Stimulated activated CD4-positive, alpha-beta T cell treated with anti-CD3 and anti-CD28 coated beads, Interleukin-1b, Interleukin-23, amount 100 ng/mL, for 4 hours (primary cell): Measurements from ENCODE around the gene GRIK1.

Experiments
- DNase-seq, 2 donors: peaks; one replicate each; pipeline ENCODE4 v3.0.0-alpha.2; 2020; ENCODE audit warnings: low read depth in 2 of 2

Gene GRIK1

DNA sequence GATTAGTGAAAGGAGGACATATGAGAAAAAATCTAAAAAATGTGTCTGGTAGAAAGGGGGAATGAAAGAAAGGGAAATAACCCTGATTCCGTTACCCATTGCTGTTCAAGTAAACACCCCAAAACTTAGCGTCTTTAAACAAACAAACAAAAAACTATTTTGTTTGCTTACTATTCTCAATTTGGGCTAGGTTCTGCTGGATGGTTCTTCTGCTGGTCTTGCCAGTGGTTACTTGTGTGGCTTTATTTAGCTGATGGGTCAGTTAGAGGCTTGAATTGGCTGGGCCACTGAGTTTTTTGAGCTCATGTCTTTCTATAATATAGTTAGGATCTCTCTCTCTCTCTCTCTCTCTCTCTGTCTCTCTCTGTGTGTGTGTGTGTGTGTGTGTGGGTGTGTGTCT lies 112.1 kb downstream of the GRIK1 start:
- DNase-seq: no peak

DNA sequence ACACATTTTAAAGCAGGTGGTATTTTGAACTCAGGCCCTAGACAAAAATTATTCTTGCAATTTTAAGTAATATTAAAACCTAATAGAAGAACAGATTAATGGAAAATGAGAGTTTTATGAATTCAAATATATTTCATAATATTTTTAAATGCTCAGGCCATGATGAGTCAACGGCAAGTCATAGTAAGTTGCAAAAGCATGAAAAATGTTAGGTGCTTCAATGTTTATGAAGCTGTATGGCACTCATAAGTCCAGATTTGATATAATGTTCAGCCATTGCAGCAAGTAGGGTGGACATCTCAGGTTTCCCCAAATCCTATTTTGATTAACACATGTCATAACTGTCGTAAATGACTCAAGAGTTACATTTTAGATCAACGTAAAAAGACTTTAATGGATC lies 112.6 kb downstream of the GRIK1 start:
- no peak for DNase-seq

DNA sequence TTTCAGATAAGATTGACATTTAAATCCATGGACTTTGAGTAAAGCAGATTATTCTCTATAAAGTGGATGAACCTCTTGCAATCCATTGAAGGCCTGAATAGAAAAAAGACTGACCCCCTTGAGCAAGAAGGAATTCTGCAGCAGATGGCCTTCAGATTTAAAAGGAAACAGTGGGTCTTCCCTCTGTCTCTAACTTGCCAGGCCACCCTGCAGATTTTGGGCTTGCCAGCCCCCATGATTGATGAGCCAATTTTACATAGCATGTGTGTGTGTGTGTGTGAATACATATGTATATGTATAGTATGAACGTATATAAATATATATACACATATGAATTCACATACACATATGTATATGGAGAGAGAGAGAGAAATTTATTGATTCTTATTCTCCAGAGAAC lies 113.4 kb downstream of the GRIK1 start:
- DNase-seq: no peak

DNA sequence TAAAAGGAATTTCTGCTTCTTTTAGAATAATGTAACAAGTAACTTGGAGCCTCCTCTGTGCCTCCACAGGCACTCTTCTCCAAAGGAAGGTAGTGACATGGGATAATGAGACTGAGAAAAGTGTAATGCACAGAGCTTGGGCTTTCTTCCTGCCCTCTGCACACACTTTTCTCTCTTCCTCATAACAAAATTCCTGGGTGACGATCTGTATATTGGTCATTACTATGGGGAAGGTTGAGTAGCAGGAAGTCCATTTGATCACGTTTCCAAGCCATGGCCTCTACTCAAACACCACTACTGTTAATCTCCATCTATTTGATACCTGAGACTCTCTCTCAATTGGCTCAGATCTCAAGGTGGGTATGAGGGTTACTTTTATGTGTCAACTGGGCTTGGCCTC lies 113.9 kb downstream of the GRIK1 start:
- no peak for DNase-seq

DNA sequence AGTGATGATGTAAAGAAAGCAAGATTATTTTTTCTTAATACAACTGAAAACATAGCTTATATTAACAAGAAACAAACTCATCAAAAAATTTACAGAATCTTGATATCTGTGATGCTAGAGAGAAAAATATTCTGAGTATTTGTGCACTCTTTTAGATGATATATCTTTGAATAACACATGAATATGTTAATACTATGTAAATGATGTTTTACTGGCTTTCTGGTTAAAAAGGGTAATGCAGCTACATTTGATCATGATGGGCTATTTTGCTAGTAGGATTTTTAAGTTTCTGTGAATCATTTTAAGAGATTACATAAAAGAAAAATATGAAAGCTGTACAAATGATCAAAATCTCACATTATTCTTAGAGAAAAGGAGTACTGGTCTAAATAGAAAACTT lies 114.5 kb downstream of the GRIK1 start:
- no peak for DNase-seq

DNA sequence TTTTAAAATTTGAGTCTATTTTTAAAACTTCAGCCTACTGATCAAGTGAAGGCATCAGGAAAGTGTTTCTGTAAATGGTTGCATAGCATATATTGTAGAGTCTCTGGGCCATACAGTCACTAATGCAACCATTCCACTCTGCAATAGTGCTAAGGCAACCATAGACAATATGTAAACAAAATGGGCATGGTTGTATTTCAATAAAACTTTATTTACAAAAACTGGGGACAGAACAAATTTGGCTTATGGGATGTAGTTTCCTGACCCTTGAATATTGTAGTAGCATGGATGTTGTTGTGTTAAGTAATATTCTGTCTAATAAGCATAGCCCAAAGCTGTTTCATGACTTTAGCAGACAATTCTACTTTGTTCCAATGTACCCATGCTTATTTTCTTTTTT lies 117.7 kb downstream of the GRIK1 start:
- DNase-seq: no peak

DNA sequence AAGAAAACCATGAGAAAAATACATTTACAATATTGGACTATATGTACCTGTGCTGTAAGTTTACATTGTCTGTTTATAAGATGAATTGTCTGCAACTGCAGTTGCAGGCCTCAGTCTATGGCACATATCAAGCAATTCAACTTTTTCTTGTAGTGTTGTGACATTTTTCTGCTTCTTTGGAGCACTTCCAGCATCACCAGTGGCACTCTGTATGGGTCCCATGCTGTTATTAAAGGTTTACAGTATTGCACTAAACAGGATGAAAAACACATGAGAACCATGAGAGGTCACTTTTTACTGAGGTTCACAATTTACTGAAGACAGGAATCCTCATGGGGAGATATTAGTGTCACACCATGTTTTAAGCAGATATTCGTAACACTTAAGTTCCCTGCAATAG lies 118.6 kb downstream of the GRIK1 start:
- DNase-seq: no peak

DNA sequence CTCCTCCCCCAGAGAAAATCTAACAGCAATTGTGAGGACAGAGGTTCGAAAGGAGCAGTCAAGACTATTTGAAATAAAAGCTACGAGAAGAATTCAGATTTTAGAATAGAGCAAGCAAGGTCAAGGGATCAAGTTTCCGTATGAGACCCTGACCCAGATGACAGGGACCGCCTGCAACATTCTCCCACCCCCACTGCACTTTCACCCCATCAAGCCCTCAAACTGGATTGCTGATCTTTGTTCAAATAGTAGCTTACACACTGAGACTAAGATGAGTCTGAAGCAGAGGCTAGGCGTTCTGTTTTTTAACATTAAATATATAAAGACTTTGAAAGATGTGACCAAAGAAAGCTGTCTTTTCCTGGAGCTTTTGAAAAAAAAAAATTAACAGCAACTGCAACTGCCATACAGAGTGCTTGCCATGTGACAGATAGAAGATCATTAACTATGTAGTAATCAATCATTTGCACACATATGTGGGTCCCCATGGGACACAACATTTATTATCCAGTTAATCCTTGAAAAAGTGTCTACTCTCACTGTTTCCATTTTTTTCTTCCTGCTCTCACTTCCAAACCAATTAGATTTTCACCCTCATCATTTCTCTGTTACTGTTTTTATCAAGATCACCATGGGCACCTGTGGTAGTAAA lies 120.0 kb downstream of the GRIK1 start:
- no peak for DNase-seq

DNA sequence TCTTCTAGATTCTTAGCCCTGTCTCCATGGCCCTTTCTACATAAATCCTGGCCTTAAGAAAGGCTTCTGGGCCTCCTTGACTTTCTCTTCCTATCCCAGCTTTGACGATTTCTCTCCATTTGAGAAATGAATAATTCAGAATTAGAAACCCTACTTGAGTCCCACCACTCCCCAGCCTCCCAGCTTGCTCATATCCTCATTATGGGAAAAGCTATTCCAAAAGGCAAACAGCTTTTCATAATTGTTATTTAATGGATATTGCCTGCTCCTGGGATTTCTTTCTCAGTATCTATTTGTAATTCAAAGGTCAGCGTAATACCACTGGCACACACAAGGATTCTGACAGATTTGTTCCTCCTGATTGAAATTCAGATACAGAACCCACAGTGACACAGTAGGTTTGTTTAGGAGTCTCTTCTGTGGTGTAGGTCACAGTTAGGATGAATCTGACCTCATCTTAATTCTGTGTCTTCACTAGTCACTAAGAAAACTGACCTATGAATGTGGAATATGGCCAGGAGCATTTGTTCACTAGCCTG lies 121.3 kb downstream of the GRIK1 start:
- no peak for DNase-seq

DNA sequence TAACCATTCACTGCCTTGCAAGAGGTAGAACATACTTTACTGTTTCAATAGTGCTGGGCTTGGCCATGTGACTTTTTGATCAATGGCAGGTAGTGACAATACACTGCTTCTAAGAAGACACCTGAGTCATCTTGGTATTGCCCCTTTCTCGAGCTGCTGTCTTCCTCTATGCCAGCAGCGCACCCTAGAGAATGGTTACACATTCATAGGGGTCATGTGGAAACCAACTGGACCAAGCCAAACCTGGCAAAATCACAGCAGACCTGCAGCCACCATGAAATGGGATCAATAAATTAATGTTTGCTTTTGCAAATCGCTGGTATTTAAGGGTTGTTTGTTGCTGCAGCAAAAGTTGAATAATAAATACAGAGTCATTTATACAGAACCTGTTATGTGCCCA lies 122.3 kb downstream of the GRIK1 start:
- DNase-seq: no peak

DNA sequence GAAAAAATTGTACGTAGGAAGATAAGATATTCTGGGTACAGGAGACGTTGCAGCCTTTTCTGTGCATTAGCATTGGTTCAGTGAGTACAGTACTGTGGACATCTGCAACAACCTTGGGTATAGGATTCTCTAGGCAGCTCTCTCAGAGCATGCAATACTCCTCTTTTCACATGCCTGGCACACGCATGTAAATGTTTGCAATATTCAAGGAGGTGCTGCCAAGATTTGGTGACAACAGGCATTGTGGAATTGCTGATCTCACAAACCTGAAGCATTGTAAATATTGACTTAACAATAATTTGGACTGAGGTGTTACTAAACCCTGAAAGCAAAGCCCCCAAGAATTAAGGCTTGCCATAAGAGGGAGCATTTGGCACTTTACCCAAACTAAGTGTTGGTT lies 126.8 kb downstream of the GRIK1 start:
- no peak for DNase-seq

DNA sequence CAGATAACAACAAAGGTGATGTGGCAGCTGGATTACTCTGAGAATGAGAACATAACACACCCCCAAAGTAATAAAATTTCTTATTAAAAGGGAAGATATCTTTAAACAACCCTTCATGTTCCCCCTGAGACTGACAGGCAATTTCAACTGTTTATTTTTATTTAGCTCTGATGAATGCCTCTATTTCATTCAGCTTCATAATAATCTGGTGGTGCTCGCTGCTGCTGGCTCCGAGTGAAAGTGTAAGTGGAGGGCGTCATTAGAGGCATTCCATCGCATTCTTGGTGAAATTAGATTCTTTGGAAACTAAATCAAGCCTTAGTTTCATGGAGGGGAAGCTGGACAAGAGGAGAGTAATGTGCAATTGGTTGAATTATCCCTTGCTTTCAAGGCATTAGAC lies 128.9 kb downstream of the GRIK1 start:
- DNase-seq: no peak

DNA sequence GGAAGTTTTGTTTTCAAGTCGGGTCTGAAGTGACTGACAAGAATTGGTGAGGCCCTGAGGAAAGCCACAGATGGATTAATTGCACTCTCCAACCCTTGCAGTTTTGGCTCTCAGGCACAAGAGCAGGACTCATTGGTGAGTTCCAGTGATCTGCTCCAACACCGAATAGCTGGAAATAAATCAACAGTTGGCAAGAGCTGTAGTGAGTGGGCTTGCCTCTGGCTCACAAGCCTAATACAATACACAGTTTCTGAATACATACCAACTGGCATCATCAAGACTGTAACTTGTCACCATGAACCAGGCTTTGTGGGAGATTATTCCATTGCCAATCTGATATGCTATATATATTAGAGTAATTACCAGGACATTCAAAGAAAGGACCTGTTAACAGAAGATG lies 131.6 kb downstream of the GRIK1 start:
- DNase-seq: no peak

DNA sequence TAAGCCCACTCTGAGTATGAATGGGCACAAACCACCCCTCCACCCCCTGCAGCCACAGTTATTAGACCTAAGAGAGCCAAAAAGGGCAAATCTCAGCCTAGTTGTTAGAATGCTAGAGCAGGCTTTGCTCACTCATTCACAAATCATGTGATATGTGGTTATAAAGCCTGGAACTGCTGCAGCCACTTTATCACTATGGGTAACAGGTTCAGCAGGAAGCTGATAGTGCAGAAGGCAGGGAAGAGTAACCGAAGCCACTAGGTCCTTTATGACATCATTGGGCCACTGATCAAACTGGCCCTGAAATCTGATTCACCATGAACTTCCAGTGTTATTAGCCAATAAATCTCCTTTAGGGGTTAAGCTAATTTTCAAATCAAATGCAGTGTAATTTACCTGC lies 134.7 kb downstream of the GRIK1 start:
- DNase-seq: no peak

DNA sequence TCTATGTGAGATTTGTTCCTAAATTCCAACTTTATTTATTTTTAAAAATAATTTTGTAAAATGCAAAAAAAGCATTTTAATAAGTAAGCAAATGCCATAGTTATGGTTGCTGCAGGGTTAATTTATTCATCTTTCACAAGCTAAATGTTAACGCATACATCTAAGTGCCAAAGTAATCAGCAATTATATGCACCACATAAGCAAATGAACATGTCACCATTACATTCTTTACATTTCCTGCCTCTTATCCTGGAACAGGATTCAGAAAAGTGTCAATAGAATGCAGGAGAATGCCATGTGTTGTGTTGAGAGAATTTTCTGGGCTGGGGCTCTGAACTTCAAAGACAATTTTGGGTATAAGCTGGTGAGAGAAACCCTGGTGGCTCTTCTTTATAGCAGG lies 136.6 kb downstream of the GRIK1 start:
- no peak for DNase-seq

DNA sequence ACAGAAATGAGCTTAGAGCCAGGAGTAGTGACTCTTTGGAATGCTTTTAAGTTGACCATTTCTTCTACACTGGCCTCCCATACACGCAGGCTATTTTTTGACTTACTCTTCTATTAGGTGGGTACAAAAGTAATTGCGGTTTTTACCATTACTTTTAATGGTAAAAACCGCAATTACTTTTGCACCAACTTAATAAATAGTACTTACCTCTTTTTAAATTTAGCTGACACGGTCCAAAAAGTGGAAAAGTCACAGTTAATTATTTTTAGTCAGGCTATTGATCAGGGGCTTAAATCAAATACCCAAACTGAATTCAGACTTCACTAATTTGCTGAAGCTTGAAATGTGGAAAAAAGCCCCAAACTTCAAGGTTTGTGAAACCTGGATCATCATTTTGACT lies 138.7 kb downstream of the GRIK1 start:
- DNase-seq: no peak

DNA sequence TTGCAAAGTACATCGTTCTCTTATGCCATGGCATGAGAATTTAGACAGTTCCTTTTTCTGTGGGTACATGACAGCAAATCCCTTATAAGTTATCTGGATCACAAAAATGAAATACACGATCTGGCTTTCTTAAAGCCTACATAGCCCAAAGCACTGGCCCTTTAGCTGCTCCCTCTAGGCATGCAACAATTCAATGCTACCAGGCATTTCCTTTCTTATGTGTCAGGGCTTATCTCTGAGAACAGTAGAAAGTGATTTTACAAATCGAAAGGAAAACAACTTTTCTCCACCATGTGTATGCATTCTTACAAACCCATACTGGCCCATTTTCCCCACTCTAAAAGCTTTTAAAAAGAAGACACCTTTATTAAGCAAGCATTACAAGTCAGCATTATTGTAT lies 139.7 kb downstream of the GRIK1 start:
- DNase-seq: no peak

DNA sequence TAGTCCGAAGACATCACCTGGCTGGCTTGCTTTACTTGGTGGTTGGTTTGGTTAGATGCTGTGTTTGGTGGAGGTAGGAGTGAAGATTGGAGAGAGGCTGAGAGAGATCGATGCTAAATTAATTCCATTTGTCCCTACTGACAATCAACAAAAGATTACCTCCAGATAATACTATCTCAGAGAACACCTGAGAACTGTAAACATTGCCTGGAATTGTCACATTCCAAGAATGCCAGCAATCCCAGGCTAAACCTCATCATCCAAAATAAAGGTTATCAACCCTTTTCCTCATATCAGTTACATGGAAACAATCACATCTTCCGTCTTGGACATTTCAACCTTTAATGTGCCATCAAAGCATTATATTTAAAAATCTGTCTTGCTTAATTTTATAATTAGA lies 141.0 kb downstream of the GRIK1 start:
- DNase-seq: no peak

DNA sequence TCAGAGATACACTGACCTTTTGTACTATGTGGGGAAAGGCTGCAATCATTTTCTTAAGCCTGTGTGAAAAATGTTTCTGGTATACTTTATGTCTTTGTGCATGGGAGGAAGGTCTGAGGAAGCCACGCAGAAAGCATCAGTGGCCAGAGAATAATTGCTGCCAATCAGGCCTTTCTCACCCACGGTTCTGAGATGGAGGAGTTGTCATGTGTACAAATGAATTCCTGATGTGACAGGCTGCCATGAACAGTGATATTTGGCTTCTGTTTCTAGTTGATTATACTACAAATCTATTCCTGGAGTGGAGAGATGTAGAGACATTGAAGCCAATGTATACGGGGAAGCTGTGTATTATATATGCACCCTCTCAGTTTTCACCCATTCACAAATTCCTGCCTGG lies 142.6 kb downstream of the GRIK1 start:
- DNase-seq: no peak

DNA sequence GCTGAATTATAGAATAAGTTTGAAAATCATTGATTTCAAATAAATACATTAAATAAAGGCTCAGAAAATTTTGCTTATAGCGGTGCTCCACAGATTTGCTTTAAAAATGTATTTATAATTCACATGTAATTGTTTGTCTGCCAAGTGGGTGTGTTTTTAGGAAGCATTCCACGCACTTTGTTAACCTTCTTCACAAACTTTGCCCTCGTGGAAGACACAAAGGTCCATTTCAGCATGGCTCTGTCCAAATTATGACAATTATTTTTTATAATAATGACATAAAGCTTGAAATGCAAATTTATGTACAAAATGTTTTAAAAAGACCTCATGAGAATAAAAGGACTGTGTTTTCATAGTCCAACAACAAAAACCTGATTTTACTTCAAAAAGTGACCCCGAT lies 146.1 kb downstream of the GRIK1 start:
- no peak for DNase-seq

DNA sequence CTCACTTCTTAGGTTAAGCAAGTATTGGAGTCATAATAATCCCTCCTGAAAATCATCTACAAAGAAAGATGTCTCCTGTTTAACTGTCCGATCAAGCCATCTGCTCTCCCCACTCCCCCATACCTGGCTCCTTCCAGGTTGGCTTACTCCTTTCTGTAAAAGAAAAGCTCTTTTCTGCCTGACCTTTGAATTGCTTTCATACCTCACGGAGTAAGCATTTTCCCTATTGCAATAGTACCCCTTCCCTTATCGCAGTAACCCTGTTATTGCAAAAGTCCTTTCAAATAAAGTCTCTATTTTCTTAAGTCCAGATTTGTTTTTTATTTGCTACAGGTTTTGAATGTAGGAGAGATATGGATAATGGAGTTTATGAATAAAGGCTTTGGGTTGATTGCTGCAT lies 150.4 kb downstream of the GRIK1 start:
- no peak for DNase-seq

DNA sequence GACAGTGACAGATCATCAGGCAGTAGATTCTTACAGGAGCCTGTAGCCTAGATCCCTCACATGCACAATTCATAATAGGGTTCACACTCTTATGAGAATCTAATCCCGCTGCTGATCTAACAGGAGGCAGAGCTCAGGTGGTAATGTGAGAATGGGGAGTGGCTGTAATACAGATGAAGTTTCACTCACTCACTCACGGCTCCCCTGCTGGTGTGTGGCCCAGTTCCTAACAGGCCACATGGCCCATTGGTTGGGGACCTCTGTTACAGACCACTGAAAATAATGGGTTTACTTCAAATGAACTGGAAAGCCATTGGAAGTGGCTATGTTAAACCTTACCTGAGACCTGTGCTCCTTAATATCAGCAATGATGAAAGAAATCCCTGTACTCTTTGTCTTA lies 151.0 kb downstream of the GRIK1 start:
- no peak for DNase-seq

DNA sequence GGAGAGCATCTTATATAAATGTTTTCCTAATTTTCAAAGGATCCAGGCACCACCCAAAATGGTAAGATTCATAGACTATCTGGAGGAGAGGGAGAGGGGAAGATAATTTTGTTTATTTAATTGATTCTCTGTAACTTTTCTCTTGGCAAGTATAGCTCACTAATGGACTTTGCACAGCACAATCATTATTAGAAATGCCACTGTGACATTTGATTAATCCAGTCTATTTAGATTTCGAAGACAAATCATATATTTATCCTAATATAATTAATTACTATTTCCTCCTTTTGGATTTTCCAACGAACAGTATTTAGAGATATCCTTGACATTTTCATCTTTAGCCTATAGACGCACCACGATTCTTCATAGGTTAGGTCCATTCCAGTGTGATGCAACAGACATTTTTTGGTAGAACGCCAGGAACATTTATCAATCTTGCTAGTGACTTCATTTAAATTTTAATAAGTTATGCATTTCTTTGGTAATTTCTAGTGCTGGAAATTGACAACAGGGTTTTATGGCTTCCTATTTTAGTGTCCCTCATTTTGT lies 152.4 kb downstream of the GRIK1 start:
- no peak for DNase-seq
